SHP77 treated with DMSO at 0.1 percent for 48 hours (cell line): Measurements from ENCODE around the gene PRDM16.

Experiments
- DNase-seq: peaks from one replicate; lab custom pipeline; 2025; lab: John Stamatoyannopoulos, UW

Gene PRDM16

GRCh38 chr1:3244025-3244926, 175.3 kb downstream of the PRDM16 start:
- no peak for DNase-seq

GRCh38 chr1:3244927-3245315, 175.9 kb downstream of the PRDM16 start:
- DNase-seq: no peak

- no peak for DNase-seq
These were observed 176.3 kb downstream of the PRDM16 start for GRCh38 chr1:3245344-3245743.

- no peak for DNase-seq
These were observed 176.8 kb downstream of the PRDM16 start for GRCh38 chr1:3245768-3246167.

GRCh38 chr1:3246251-3246650, 177.2 kb downstream of the PRDM16 start:
- no peak for DNase-seq

GRCh38 chr1:3247521-3248121, 178.6 kb downstream of the PRDM16 start:
- DNase-seq: no peak

- no peak for DNase-seq
These were observed 179.4 kb downstream of the PRDM16 start for GRCh38 chr1:3248155-3249141.

- no peak for DNase-seq
These were observed 180.2 kb downstream of the PRDM16 start for GRCh38 chr1:3249231-3249630.

GRCh38 chr1:3249631-3250501, 180.9 kb downstream of the PRDM16 start:
- no peak for DNase-seq

- no peak for DNase-seq
These were observed 181.6 kb downstream of the PRDM16 start for GRCh38 chr1:3250624-3251023.

GRCh38 chr1:3251099-3251806, 182.2 kb downstream of the PRDM16 start:
- no peak for DNase-seq

- DNase-seq: no peak
These were observed 182.9 kb downstream of the PRDM16 start for GRCh38 chr1:3251807-3252428.

- no peak for DNase-seq
These were observed 186.7 kb downstream of the PRDM16 start for GRCh38 chr1:3255680-3256079.

GRCh38 chr1:3257788-3258187, 188.8 kb downstream of the PRDM16 start:
- DNase-seq: no peak

GRCh38 chr1:3258386-3259003, 189.5 kb downstream of the PRDM16 start:
- no peak for DNase-seq

GRCh38 chr1:3259020-3259419, 190.0 kb downstream of the PRDM16 start:
- DNase-seq: no peak

- DNase-seq: no peak
These were observed 192.3 kb downstream of the PRDM16 start for GRCh38 chr1:3261007-3261968.

- DNase-seq: no peak
These were observed 193.1 kb downstream of the PRDM16 start for GRCh38 chr1:3261969-3262579.
